Cardiac septum (tissue), 1 donor: ENCODE results near the gene KLK7. TPM values are rescaled to one million over a fixed set of nuclear protein-coding genes. Genes with fewer than 3 reads are reported as not detected.
A peak's percentile ranks its signal among the peaks of the same experiment; 100 is the strongest.

Experiments
- DNase-seq: peaks from one replicate; pipeline ENCODE4 v3.0.0-alpha.2; 2020; ENCODE audit warnings: low spot score
- intact Hi-C: fragments of 100-400 bp; cut with DNase I; formaldehyde crosslinking; loops from one replicate; pipeline ENCODE4 v1.14.0; 2022
- long read RNA-seq: library from polyadenylated mRNA; unstranded; transcript quantifications from one replicate; pipeline ENCODE4 v2.0.0, GENCODE V29; 2021
- total RNA-seq: library from RNA; stranded (reverse); fragmentation: NEBNext Ultra II Directional; extraction: Animal tissue kit (Norgen Biotek cat#: 25700); gene quantifications from one replicate; pipeline ENCODE4 v1.2.1, GENCODE V29; 2021
- donor health status: DM: no; HTN: no; CAD: no.

KLK7 gene
- not detected for total RNA-seq
- long read RNA-seq = 0 reads

DNA sequence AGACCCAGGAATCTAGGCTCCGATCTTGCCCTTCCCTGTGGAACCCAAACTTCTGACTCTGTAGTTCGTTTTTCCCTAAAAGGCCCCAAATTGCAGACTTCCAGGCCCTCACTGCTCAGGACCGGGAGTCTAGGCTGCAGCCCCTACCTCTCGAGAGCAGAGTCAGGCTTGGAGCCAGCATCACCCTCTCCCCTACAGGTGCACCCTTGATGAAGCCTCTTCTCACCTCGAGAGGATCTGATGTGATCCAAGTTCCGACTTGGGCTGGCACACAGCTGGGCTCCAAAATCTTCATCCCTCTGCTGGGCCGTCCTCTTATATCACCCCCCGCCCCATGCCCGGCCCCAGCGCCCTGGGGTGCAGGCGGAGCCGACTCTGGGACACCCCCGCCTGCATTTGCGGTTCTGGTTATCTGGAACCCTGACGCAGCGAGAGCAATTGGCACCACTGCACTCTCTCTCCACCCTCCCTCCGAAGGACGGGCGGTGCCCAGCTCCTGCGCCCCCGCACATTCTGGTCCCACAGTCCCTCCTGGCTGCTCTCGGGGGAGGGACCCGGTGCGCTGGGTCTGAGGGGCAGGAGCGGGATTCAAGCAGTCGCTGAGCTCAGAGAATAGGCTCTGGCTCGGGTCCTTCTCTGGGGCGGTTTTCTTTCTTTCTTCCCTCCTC lies at the start of gene KLK7:
TSS of gene KLK7 (minus strand) at position 293 of the 668 bp plus-strand sequence. CDS start 1,518 bp downstream, outside the sequence.
- DNase-seq = no peak
- intact Hi-C loops = no loop called here

DNA sequence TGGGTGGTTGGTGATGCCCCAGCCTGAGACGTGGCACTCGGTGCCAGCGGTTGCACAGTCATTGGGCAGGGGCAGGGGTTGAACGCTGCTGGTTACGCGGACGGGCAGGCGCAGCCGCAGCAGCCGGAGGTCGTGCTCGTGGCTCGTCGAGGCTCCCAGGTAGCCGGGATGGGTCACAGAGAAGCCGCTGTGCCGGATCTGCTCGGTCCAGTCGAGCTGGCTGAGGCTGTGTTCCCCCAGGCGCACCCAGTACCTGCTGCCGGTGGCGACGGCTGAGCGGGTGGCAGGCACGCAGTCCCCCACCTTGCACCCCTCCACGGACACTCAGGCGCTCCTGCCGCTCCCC lies 48.1 kb upstream of the KLK7 start:
- intact Hi-C loops = no loop called here
- DNase-seq = no peak

DNA sequence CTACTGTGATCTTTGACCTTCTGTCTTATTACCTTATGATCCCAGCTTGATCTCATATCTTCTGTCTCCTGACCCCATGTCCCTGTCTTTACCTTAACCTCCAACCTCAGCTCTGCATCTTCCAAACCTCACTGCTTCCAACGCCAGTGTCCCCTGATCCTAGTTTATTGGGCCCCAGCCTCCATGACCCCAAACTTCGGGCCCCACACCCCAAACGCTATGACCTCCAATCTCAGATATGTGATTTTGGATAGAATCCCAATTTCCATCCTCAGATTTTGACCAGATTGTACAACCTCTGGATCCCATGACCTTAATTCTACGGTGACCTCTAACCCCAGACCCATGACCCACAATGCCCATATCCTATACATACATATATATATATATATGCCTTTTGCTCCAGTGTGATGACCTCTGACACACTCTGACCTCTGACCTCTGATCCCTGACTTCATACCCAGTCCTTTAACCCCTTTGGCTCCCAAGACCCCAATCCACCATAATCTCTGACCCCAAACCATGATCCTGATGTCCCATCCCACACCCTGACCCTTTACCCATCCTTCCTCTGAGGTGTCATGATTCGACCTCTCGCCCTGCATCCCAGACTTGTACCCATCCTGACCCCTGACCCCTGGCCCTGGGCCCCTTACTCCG lies 47.6 kb upstream of the KLK7 start:
- no peak for DNase-seq
- intact Hi-C loops = no loop called here

DNA sequence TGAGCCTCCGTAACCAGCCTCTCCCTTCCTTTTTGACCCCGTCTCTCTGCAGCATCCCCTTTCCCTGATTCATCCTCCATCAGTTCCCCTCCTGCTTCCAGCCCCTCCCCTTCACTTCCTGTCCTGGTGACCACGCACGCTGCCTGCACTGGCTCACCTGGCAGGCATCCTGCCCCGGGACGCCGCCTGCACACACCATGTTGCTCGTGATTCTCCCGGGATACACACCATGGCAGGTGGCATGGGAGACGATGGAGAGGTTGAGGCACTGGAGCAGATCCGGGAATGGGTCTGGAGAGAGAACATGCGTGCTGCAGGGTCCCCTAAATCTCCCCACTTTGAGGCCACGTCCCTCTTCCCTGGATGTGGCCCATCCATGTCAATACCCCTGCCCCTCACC lies 46.9 kb upstream of the KLK7 start:
- intact Hi-C loops = no loop called here
- no peak for DNase-seq

DNA sequence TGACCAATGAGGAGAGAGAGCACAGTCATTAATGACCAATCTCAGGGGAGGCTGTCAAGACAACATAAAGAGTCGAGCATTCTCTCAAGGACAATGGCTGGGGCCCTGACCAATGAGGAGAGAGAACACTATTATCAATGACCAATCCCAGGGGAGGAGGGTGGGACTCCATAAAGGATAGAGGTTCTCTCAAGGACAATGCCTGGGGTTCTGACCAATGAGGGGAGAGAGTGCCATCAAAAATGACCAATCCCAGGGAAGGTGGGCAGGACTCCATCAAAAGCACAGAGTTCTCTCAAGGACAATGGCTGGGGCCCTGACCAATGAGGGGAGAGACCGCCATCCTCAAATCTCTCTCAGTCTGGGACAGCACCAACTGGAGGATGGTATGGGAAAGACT lies 46.0 kb upstream of the KLK7 start:
- intact Hi-C loops = no loop called here
- no peak for DNase-seq

DNA sequence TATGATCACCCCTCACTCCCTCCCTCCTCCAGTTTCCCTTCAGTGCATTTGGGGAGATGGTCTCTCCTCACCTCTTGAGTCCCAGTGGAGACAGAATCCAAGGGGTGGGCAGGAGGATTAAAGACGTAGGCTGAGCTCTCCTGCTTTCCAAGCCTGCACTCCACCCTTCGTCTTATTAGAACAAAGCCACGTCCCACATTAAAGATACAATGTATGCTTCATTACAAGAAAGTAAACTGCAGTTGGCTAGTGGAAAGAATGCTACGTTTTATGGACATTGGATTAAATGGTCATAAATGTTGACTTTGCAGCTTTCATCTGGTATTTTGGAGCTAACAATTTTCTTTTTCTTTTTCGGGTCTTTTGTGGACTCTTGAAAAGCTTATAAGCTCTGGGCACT lies 44.2 kb upstream of the KLK7 start:
- intact Hi-C loops = no loop called here
- no peak for DNase-seq

DNA sequence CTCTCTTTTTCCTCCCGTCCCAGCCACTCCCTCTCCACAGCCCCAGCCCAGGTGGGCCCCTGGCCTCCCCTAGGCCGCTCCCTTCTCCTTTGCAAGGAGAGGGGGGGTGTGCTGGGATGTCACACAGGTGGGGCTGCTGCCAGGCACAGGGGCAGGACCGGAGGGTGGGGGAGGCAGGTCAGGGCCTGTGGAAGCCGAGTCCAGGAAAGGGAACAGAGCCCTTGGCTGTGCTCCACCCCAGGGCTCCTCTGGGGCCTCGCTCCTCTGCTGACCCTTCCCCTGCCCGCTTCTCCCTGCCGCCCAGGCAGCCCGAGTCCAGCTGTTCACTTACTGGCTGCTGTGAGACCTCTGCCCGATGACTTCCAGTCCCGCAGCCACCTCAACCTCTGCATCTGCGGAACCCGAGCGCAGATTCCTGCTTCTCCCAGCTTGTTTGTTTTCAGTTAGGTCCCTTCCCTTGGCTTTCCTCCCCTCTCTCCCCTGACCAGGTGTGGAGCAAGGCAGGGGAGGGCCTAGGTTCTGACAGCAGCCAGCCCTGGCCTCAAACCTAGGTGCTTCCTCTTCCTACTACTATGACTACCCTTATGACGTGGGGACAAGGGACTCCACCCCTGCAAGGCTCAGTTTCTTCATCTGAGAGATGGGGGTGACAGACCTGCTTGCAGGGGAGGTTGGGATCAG lies 43.5 kb upstream of the KLK7 start:
- no peak for DNase-seq
- intact Hi-C loops = no loop called here

DNA sequence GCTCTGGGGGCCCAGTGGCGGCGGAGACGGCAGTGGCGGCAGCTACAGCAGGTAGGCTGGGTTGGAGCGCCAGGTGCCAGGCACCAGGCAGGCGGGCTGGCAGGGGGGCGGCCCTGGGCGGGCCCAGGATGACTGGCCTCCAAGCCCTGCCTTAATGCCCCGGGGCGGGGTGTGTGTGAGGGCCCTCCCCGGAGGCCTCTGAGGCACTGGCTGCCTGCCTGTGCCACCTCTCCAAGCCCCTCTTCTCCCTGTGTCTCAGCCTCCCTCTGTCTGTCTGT lies 42.8 kb upstream of the KLK7 start, which contains the start of gene KLK11:
TSS of gene KLK11 (minus strand) at position 63 of the 278 bp plus-strand sequence. CDS start 985 bp downstream, outside the sequence.
- intact Hi-C loops = no loop called here
- DNase-seq = no peak

DNA sequence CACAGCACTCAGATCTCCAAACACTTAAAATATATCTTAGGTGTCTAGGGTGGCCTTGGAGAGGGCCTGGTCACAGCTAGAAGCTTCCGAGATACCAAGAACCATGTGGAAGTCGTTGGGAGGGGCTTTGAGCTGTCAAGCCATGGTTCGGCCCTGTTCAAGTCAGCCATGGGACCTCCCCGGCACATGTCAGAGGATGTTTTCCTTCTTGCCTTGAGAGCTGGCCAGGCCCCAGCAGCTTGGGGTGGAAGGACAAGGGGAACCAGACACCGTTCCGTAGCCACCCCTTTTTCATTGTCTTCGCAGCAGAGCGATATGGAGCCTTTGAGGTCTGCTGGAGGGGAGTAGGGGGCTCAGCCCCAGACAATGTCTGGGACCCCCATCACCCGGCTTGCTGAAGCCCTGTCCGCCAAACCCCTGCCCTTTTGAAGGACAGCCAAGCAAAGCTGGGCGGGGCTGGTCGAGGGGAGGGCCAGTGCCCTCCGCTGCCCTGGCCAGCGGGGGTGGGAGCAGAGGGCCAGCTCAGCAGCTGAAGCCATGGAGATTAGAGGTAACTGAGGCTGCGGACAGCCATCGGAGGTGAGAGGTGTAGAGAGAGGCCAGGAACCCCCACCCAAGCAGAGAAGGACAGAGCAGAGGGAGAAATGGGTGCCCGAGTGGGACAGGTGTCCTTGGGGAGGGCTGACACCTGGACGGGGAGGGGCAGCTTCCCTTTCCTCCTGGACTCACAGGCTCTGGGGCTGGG lies 42.3 kb upstream of the KLK7 start:
- intact Hi-C loops = no loop called here
- DNase-seq = no peak

DNA sequence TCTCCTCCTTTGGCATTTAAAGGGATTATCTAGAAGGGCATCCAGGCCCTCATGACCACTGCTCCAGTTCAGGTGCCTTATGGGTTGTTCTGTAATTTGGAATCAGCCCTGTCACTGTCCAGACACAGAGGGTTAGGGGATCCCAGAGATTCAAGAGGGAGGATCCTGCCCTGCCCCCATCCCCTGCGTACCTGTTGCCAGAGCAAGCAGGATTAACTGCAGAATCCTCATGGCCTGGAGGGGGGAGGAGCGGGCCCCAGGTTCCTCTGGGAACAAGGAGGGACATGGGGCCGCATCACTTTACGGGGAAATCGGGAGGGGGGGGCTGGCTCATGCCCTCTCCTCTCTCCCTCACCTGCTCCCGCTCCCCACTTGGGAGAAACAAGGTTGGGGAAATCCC lies 41.7 kb upstream of the KLK7 start:
- no peak for DNase-seq
- intact Hi-C loops = no loop called here

DNA sequence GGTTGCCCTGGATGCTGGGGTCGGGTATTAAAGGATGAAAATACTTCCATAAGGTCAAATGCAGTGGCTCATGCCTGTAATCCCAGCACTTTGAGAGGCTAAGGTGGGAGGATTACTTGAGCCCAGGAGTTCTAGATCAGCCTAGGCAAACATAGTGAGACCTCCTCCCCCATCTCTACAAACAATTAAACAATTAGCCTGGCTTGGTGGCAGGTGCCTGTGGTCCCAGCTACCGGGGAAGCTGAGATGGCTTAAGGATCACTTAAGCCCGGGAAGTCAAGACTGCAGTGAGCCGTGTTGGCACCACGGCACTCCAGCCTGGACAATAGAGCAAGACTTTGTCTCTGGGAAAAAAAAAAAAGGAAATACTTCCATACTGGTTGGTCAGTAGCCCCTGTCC lies 41.2 kb upstream of the KLK7 start:
- intact Hi-C loops = loop anchor here (5.0 kb wide), 1 partner anchor 132 kb away; no protein-coding TSS in a partner anchor
- DNase-seq = no peak

DNA sequence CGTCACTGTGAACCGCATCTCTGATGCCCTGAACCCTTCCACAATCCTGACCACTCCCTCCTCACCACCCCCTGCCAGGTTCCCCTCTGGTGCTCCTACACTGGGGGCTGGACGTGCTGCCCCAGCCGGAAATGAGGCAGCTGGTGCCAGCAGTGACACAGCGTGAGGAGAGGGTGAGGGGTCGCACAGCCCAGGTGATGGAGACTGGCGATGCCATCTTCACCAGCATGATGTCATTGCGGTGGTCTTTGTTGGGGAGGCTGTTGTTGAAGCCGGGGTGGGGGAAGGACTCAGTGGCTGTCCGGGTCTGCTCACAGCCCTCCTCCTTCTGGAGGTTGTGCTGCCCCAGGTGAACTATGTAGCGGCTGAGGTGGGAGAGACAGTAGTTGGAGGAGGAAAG lies 40.2 kb upstream of the KLK7 start:
- intact Hi-C loops = loop anchor here (5.0 kb wide), 1 partner anchor 133 kb away; no protein-coding TSS in a partner anchor
- DNase-seq = peak; percentile 20

DNA sequence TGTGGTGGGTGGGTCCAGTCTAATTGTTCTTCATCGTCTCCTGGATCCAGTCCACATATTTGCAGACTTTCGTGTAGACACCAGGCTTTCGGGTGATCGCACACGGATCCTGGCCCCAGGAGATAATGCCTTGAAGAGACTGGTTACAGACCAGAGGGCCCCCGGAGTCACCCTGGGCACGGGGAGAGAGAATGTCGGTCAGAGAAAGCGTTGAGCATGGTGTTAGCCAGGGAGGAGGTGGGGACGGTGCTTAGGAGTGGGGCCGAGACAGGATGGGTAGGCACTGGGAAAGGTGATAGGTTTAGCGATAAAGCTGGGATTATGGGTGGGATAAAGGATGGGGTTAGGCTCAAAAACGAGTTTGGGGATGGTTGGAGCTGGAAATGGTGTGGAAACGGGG lies 38.8 kb upstream of the KLK7 start:
- intact Hi-C loops = loop anchor here (5.0 kb wide), 1 partner anchor 135 kb away; no protein-coding TSS in a partner anchor
- DNase-seq = peak; percentile 74

DNA sequence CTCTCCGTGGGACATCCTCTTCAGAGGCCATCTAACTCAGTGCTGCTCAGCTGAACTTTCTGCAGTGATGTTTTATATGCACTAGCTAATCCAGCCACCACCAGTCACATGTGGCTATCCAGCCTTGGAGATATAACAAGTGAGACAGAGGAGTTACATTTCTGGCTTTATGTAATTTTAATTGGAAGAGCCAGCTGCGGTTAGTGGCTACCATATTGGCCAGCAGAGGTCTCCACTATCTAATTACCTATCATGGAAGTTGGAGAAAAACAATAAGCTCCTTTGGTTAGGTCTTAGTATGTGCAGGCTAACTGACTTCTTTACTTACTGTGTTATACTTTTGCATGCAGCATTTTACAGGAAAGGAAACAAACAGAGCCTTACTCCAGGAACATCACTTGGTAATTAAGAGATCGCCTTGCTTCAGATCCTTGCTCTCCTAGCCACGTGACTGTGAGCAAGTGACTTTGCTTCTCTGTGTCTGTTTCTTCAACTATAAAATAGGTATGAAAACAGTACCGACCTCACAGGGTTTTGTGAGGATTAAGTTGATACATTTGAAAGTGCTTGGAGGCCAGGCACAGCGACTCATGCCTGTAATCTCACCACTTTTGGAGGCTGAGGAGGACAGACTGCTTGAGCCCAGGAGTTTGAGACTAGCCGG lies 37.4 kb upstream of the KLK7 start:
- no peak for DNase-seq
- intact Hi-C loops = loop anchor here (2.0 to 5.0 kb wide), 2 partner anchors 74 to 136 kb away; no protein-coding TSS in a partner anchor

DNA sequence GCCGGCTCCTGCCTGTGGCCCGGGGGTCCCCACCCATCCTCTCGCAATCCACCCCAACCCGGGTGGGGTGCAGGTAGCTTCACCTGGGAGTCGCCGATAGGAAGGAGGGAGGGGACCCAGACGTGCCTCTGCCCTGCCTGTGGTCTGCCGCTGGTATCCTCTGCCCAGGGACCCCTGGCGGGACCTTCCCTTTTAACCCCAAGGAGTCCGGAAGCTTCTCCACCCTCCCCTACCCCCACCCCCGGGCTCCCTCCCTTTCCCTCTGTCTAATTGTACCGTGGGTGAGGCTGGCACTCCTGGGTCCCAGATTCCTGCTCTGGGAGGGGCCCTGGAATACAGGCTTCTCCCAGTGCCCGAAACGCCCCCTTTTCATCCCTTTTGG lies 35.8 kb upstream of the KLK7 start, which contains the start of gene KLK10:
TSS of gene KLK10 (minus strand) at position 166 of the 382 bp plus-strand sequence. CDS start 579 bp downstream, outside the sequence.
- no peak for DNase-seq
- intact Hi-C loops = no loop called here

DNA sequence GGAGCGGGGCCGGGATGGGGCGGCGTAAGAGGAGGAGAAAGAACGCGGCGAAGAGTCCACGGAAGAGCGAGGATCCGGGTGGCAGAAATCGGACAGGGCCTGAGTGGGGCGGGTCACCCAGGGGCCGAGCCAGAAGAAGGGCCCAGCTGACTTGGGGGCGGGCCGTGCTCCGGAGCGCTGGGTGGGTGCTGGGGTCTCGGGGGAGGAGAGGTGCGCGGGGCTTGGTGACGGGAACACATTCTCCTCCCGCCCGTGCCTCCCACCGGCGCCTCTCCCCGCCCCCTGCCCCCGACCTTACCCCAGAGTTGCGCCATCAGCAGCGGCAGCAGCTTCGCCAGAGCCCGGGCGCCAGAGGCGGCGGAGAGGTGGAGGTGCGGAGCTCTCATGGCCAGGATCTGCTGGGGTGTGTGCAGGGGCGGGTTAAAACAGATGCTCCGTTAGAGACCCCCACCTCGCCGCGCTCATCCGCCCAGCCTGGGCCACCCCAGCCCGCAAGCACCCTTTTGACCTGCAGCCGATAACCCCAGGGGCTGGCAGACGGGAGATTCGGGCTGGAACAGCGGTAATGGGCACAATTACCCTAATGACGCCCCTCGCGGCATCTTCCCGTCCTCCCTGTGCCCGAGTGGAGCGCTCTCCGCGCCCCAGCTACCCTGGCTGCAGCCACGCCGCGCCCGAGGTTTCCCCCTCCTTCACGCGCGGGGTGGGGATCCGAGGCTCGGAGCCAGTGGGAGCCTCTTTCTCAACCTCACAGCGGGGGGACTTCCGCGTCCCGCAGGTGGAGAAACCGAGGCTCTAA lies 35.2 kb upstream of the KLK7 start:
- intact Hi-C loops = no loop called here

DNA sequence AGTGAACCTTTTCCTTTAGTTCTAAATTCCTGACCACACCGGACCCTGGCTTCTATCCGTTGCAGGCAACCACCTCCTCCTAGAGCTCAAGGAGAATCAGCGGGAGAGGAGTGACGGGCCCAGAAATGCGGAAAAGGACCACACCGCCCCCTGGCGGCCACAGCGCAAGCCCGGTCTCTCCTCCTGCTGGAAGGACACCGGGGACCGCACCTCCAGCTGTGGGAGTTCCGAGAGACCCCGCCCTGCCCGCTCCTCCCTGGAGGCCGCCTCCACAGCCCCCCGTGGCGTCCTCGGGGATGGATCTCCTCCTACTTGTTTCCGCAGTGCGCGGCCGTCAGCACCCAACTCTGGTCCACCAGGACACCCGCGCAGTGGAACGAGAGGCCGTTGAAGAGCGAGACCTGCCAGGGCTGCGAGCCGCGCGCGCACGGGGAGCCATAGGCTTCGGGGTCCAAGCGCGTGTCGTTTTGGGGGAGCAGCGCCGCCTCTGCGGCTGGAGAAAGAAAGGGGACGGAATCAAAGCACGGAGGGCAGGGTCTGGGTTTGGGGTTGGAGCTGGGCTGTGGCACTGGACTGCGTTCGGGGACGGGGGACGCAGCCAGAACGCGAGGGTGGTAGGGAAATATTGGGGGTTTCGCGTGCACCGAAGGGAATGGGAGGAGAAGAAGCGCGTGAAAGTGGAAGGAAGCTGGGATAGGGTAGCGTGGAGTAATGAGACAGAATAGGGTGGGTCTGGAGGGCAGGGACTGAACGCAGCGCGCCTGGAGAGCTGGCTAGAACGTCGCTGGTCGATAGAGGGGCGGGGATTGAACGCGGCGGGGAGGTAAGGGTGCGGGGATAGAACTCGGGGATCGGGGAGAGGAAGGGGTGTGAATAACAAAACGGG lies 33.3 kb upstream of the KLK7 start:
- intact Hi-C loops = no loop called here
- DNase-seq = no peak

More for the DNA sequence above, 35.2 kb upstream of the KLK7 start:
- DNase-seq = no peak
